GM10266 (cell line): Measurements from ENCODE around the gene C16orf54.
"Not testable (repeated sequence)": the region's sequence is repeated elsewhere in the genome, so short reads cannot be mapped to it uniquely, and the experiment has no call there.

Source experiments
- DNase-seq: peaks from one replicate; pipeline ENCODE4 v3.0.0; 2012; ENCODE audit errors: extremely low spot score
- CTCF ChIP-seq: IDR thresholded peaks from 2 replicates; pipeline ENCODE4 v1.5.1; 2012; ENCODE audit warnings: mild to moderate bottlenecking, low read depth; ENCODE audit not compliant: control insufficient read depth, insufficient read depth; ENCODE audit errors: missing control alignments

C16orf54 gene

GRCh38 chr16:29775742-29776408 is 30.1 kb upstream of the C16orf54 start:
- no peak for DNase-seq
- no peak for TF ChIP-seq CTCF

- DNase-seq, result no peak
- no peak for TF ChIP-seq CTCF
Measured at GRCh38 chr16:29774730-29775129, 28.9 kb upstream of the C16orf54 start.

- DNase-seq, result not testable (repeated sequence)
Measured at GRCh38 chr16:29772330-29772729, 26.5 kb upstream of the C16orf54 start.

- no peak for TF ChIP-seq CTCF
Measured at GRCh38 chr16:29770250-29770929, 24.6 kb upstream of the C16orf54 start.

GRCh38 chr16:29769507-29769906 is 23.7 kb upstream of the C16orf54 start:
- no peak for DNase-seq
- no peak for TF ChIP-seq CTCF

More at GRCh38 chr16:29770250-29770929, 24.6 kb upstream of the C16orf54 start:
- DNase-seq, result no peak

GRCh38 chr16:29767062-29767461 is 21.3 kb upstream of the C16orf54 start:
- DNase-seq, result no peak
- TF ChIP-seq CTCF, result no peak

- TF ChIP-seq CTCF, result no peak
- no peak for DNase-seq
Measured at GRCh38 chr16:29766571-29766970, 20.8 kb upstream of the C16orf54 start.
